SU-DHL-6 (cell line): ENCODE measurements around the gene SIM2.

ENCODE experiments used
- H2AFZ ChIP-seq: fragments of 200-600 bp; sonication (generic); 2 replicates; pipeline ENCODE4 v1.6.1; 2014; ENCODE audit warnings: low read depth, mild to moderate bottlenecking, moderate library complexity, mixed read lengths, antibody characterized with exemption, low read length; ENCODE audit not compliant: severe bottlenecking
- H3F3A ChIP-seq: fragments of 200-600 bp; shearing (Covaris generic); 2 replicates; pipeline ENCODE4 v1.6.0; 2016; ENCODE audit warnings: antibody characterized with exemption, mild to moderate bottlenecking; ENCODE audit not compliant: insufficient read depth
- H3K27ac ChIP-seq: fragments of 200-600 bp; sonication (generic); 2 replicates; pipeline ENCODE4 v1.5.1; 2016; ENCODE audit warnings: low read depth, mild to moderate bottlenecking, low read length, moderate library complexity, mixed read lengths
- H3K27me3 ChIP-seq: fragments of 200-600 bp; sonication (generic), shearing (Covaris generic); 2 replicates; pipeline ENCODE4 v1.6.0; 2014; ENCODE audit warnings: mild to moderate bottlenecking, low read length
- H3K36me3 ChIP-seq: fragments of 200-600 bp; sonication (generic); 2 replicates; pipeline ENCODE4 v1.6.1; 2014; ENCODE audit warnings: mild to moderate bottlenecking, low read length, mixed read lengths
- H3K4me2 ChIP-seq: fragments of 300-600, 200-600 bp; shearing (Covaris generic), sonication (generic); 2 replicates; pipeline ENCODE4 v1.6.0; 2014; ENCODE audit warnings: low read length, low read depth, mild to moderate bottlenecking; ENCODE audit not compliant: poor library complexity, severe bottlenecking
- H3K4me3 ChIP-seq: fragments of 200-600 bp; sonication (generic); 2 replicates; pipeline ENCODE4 v1.5.1; 2014; ENCODE audit warnings: antibody characterized with exemption, low read length, mild to moderate bottlenecking, mixed read lengths; ENCODE audit not compliant: insufficient read depth, poor library complexity, severe bottlenecking
- H3K79me2 ChIP-seq: fragments of 200-600 bp; sonication (generic); 2 replicates; pipeline ENCODE4 v1.6.1; 2014; ENCODE audit warnings: mild to moderate bottlenecking, low read length, moderate library complexity; ENCODE audit not compliant: insufficient read depth
- H3K9ac ChIP-seq: fragments of 200-600 bp; sonication (generic); 2 replicates; pipeline ENCODE4 v1.7.0; 2014; ENCODE audit warnings: mild to moderate bottlenecking, low read length
- H3K9me2 ChIP-seq: fragments of 200-600 bp; sonication (generic); replicated peaks from 2 replicates; pipeline ENCODE4 v1.6.1; 2014; ENCODE audit warnings: low read length; ENCODE audit not compliant: insufficient read depth
- H3K9me3 ChIP-seq: fragments of 200-600 bp; sonication (generic); 2 replicates; pipeline ENCODE4 v1.6.1; 2014; ENCODE audit warnings: low read length, mixed read lengths; ENCODE audit not compliant: insufficient read depth
- H4K20me1 ChIP-seq: fragments of 200-600 bp; sonication (generic); 2 replicates; pipeline ENCODE4 v1.6.1; 2014; ENCODE audit warnings: low read depth, mild to moderate bottlenecking, antibody characterized with exemption, low read length, moderate library complexity, mixed read lengths
- EZH2phosphoT487 ChIP-seq: fragments of 200-600 bp; sonication (generic), shearing (Covaris generic); conservative IDR thresholded peaks from 2 replicates; pipeline ENCODE4 v1.6.1; 2018; ENCODE audit warnings: mild to moderate bottlenecking, antibody characterized with exemption, low read length, moderate library complexity, mixed read lengths
- TF ChIP-seq, protein P1 (sequence below): fragments of 200-600 bp; sonication (generic); IDR thresholded peaks from one replicate; pipeline ENCODE4 v1.5.1; 2017; ENCODE audit warnings: antibody characterized with exemption, mild to moderate bottlenecking, low read length, moderate library complexity; ENCODE audit not compliant: insufficient read depth, poor library complexity, severe bottlenecking

SIM2 gene

GRCh38 chr21:36661511-36662309 lies 37.2 kb upstream of the SIM2 start:
- Histone ChIP-seq H3K9me3 (no peaks in the 10 kb centered on the region), H3K4me3 (no peak overlapping the region), H2AFZ (no peak overlapping the region), H3K9me2 (no peaks in the 10 kb centered on the region), H3K27ac (no peak overlapping the region), H3K27me3 (no peaks in the 10 kb centered on the region), H3K79me2 (no peaks in the 10 kb centered on the region), H3F3A (no peaks in the 10 kb centered on the region), H3K9ac (no peak overlapping the region), H4K20me1 (no peaks in the 10 kb centered on the region), H3K4me2 (no peak overlapping the region), H3K36me3 (no peaks in the 10 kb centered on the region)
- TF ChIP-seq, protein P1, sequence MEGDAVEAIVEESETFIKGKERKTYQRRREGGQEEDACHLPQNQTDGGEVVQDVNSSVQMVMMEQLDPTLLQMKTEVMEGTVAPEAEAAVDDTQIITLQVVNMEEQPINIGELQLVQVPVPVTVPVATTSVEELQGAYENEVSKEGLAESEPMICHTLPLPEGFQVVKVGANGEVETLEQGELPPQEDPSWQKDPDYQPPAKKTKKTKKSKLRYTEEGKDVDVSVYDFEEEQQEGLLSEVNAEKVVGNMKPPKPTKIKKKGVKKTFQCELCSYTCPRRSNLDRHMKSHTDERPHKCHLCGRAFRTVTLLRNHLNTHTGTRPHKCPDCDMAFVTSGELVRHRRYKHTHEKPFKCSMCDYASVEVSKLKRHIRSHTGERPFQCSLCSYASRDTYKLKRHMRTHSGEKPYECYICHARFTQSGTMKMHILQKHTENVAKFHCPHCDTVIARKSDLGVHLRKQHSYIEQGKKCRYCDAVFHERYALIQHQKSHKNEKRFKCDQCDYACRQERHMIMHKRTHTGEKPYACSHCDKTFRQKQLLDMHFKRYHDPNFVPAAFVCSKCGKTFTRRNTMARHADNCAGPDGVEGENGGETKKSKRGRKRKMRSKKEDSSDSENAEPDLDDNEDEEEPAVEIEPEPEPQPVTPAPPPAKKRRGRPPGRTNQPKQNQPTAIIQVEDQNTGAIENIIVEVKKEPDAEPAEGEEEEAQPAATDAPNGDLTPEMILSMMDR = no peak
- TF ChIP-seq EZH2phosphoT487 = no peak

DNA sequence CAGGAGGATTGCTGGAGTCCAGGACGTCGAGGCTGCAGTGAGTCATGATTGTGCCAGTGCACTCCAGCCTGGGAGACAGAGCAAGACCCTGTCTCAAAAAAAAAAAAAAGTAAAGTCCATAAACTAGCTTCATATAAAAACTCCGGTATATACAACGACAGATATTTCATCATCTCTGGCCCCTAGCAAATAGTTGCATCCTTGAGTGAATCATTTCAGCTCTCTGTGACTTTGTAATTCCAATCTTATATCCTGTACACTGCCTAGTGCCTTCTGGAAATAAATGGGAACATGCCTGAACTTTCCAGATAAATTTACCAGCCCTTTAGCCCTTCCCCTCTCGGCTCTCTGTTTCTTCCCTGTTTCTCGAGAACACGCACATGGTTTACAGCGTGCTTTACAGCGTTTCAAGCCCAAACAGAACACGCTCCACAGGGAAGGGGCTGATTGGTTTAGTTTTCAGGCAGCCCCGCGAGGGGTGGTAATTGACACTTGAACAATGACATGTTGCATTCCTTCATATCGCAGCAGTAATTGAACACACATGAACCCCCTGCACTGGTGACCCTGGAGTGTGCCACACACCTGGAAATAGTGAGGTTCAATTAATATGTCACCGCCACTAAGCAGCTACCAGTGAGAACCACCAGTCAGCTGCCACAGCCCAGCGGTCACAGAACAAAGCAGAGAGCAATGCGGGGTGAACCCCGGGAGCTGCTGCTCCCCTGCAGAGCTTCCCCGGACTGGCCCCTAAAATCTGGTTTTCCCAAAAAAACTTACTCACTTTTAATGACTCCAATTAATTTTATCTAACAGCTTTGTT lies 35.7 kb upstream of the SIM2 start:
- H3K9me3 ChIP-seq = no peaks in the 10 kb centered on the region
- no peak overlapping the region for H3K4me3 ChIP-seq
- H2AFZ ChIP-seq = no peak overlapping the region
- H3K36me3 ChIP-seq = no peaks in the 10 kb centered on the region
- H4K20me1 ChIP-seq = no peaks in the 10 kb centered on the region
- TF ChIP-seq, protein P1 = no peak
- no peak for TF ChIP-seq EZH2phosphoT487
- H3K9ac ChIP-seq = no peak overlapping the region
- H3K27ac ChIP-seq = no peak overlapping the region
- H3K79me2 ChIP-seq = no peaks in the 10 kb centered on the region
- H3K9me2 ChIP-seq = no peaks in the 10 kb centered on the region
- no peak overlapping the region for H3K4me2 ChIP-seq
- H3F3A ChIP-seq = no peaks in the 10 kb centered on the region
- H3K27me3 ChIP-seq = no peaks in the 10 kb centered on the region

GRCh38 chr21:36664662-36664990 lies 34.3 kb upstream of the SIM2 start:
- Histone ChIP-seq H3K9ac (no peak overlapping the region), H3K4me3 (no peak overlapping the region), H3F3A (no peaks in the 10 kb centered on the region), H3K9me3 (no peaks in the 10 kb centered on the region), H3K79me2 (no peaks in the 10 kb centered on the region), H2AFZ (no peak overlapping the region), H3K27me3 (no peaks in the 10 kb centered on the region), H3K27ac (no peak overlapping the region), H3K9me2 (no peaks in the 10 kb centered on the region), H3K36me3 (no peaks in the 10 kb centered on the region), H4K20me1 (no peaks in the 10 kb centered on the region), H3K4me2 (no peak overlapping the region)
- TF ChIP-seq EZH2phosphoT487 = no peak
- TF ChIP-seq, protein P1 = no peak
